ENCODE measurements around the gene RNF145.
"Not testable (repeated sequence)": the region's sequence is repeated elsewhere in the genome, so short reads cannot be mapped to it uniquely, and the experiment has no call there.

The RNF145 gene

DNA sequence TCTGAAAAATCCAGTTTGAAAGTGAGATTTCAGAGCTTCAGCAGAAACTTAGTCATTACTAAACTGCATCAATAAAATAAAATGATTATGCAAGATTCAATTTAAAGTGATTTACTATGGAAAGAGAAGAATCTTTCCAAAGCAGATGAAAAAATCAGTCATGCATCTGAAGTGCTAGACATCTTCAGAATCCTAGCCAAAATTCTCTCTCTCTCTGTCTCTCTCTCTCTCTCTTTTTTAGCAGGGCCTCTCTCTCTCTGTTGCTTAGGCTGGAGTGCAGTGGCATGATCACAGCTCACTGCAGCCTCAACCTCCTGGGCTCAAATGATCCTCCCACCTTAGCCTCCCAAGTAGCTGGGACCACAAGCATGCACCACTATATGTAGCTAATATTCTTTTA lies 35.5 kb upstream of the RNF145 start:
- TF ChIP-seq, protein P1, sequence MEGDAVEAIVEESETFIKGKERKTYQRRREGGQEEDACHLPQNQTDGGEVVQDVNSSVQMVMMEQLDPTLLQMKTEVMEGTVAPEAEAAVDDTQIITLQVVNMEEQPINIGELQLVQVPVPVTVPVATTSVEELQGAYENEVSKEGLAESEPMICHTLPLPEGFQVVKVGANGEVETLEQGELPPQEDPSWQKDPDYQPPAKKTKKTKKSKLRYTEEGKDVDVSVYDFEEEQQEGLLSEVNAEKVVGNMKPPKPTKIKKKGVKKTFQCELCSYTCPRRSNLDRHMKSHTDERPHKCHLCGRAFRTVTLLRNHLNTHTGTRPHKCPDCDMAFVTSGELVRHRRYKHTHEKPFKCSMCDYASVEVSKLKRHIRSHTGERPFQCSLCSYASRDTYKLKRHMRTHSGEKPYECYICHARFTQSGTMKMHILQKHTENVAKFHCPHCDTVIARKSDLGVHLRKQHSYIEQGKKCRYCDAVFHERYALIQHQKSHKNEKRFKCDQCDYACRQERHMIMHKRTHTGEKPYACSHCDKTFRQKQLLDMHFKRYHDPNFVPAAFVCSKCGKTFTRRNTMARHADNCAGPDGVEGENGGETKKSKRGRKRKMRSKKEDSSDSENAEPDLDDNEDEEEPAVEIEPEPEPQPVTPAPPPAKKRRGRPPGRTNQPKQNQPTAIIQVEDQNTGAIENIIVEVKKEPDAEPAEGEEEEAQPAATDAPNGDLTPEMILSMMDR (IDR thresholded peaks at IDR 0.05; ENCODE audit: extremely low read depth, insufficient read depth, missing control alignments) = no peak
- no peak for DNase-seq (ENCODE audit: low spot score)
- in situ Hi-C loops (cut with MboI; ENCODE audit: low pct_unique_long_range_greater_than_20kb, low sequenced_read_pairs, unreplicated experiment) = no loop called here

DNA sequence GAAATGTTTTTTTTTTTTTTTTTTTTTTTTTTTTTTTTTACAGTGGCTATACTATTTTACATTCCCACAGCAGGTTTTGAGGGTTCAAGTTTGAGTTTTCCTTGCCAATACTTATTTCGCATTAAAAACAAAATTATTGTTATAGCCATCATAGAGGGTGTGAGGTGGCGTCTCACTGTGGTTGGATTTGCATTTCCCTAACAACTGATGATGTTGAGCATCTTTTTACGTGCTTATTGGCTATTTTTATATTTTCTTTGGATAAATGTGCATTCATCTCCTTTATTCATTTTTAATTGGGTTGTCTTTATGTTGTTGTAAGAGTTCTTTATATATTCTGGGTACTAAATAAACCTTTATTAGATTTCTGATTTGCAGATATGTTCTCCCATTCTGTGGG lies 34.8 kb upstream of the RNF145 start:
- in situ Hi-C loops (cut with MboI; ENCODE audit: low pct_unique_long_range_greater_than_20kb, low sequenced_read_pairs, unreplicated experiment) = no loop called here

DNA sequence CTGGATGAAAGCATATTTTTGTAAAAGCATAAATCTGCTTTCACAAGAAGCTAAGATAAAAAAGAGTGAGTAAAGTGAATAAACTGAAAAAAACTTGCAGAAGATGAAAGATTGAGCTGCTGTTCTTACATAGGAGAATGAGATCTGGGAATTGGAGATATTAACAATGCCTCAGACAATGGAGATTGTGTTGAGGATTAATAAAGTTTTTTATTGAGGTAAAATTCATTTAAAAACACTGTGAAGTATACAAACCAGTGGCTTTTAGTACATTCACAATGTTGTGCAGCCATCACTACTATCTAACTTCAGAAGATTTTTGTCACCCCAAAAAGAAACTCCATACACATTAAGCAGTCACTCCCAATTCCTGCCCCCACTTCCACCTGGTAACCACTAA lies 34.0 kb upstream of the RNF145 start:
- DNase-seq (ENCODE audit: low spot score) = no peak
- in situ Hi-C loops (cut with MboI; ENCODE audit: low pct_unique_long_range_greater_than_20kb, low sequenced_read_pairs, unreplicated experiment) = no loop called here
- TF ChIP-seq, protein P1 (IDR thresholded peaks at IDR 0.05; ENCODE audit: extremely low read depth, insufficient read depth, missing control alignments) = no peak

More for the DNA sequence above, 34.8 kb upstream of the RNF145 start:
- TF ChIP-seq, protein P1 (IDR thresholded peaks at IDR 0.05; ENCODE audit: extremely low read depth, insufficient read depth, missing control alignments) = no peak
- no peak for DNase-seq (ENCODE audit: low spot score)

DNA sequence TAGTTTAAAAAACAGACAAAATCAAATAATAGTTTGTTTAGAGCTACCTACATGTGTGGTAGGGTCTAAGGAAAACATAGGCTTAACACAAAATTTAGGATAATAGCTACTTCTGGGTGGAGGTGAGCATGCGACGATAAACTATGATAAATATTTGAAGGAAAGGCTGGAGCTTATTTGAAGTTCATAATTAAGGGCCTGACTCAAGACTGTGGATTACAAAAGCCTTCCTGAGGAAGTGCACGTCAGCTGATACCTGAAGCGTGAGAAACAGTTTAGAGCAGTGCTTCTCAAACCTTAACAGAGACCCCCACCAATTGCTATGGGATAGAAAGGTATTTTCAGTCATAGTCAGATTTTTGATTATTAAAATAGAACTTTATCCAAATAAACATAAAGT lies 33.3 kb upstream of the RNF145 start:
- TF ChIP-seq, protein P1 (IDR thresholded peaks at IDR 0.05; ENCODE audit: extremely low read depth, insufficient read depth, missing control alignments) = no peak
- in situ Hi-C loops (cut with MboI; ENCODE audit: low pct_unique_long_range_greater_than_20kb, low sequenced_read_pairs, unreplicated experiment) = no loop called here
- DNase-seq (ENCODE audit: low spot score) = no peak

DNA sequence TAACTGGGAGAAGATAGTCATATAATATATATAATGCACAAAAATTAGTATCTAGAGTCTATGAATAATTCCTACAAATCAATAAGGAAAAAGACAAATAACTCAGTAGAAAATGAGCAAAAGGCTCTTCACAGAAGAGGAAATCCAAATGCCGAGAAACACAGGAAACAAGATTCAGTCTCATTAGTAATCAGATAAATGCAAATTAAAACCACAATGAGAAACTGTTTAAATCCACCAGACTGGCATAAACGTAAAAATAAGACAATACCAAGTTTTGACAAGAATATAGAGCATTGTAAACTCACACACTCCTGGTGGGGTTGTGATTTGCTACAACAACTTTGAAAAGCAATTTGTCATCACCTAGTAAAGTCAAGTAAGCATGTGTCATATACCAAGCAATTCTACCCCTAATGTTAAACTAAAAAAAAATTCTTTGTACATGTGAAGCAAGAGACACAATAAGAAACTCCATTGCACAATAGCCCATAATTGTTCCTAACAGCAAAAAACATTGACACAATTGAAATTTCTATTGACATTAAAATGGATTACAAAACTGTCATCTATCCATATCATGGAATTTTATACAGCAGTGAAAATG lies 32.7 kb upstream of the RNF145 start:
- in situ Hi-C loops (cut with MboI; ENCODE audit: low pct_unique_long_range_greater_than_20kb, low sequenced_read_pairs, unreplicated experiment) = no loop called here
- no peak for DNase-seq (ENCODE audit: low spot score)
- TF ChIP-seq, protein P1 (IDR thresholded peaks at IDR 0.05; ENCODE audit: extremely low read depth, insufficient read depth, missing control alignments) = no peak

DNA sequence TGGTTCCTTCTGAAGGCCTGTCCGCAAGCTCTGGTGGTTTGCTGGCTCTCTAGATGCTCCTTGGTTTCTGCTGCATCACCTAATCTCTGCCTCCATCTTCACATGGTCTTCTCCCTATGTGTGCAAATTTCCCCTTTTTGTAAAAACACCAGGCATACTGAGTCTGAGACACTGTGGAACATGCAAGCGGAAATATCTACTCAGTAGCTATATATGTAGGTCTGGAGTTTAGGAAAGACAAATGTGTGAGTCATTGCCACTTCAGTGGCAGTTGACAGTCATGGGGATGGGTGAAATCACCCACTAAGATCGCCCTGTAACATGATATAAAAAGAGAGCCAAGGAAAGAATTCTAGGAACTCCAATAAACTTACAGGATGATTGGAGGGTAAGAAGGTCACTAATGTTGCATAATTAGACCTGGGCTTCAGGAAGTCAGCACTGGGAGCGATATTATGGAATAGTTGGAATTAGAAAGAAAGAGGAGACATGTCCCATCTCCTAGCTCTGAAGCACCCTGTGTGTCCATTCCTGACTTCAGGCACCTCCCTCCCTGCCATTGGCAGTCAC lies 31.0 kb upstream of the RNF145 start:
- no peak for DNase-seq (ENCODE audit: low spot score)
- in situ Hi-C loops (cut with MboI; ENCODE audit: low pct_unique_long_range_greater_than_20kb, low sequenced_read_pairs, unreplicated experiment) = no loop called here
- TF ChIP-seq, protein P1 (IDR thresholded peaks at IDR 0.05; ENCODE audit: extremely low read depth, insufficient read depth, missing control alignments) = no peak

DNA sequence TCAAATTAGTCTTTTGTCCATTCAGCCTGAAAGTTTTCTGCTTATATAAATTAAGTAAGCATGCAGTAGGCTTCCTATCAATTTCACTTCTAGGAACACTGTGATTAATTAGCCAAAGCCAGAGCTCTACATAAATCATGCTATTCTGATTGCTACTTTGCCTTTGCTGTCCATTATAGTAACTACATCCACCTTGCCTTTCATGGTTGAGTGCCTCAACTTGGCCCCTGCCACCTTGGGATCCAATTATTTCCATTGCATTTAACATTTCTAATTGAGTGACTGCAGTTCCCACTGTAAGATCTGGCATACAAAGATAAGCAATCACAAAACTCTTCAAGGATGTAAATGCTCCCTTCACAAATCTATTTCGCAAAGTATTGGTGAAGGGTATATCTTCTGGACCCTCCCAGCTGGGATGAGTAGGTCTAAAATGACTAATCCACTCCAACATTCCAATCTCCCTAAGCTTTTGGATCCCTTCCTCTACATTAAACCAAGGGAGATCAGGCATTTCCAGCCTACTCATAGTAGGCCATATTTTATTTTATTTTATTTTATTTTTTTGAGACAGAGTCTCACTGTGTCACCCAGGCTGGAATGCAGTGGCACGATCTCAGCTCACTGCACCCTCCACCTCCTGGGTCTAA lies 26.6 kb upstream of the RNF145 start:
- DNase-seq (ENCODE audit: low spot score); in situ Hi-C loops (cut with MboI; ENCODE audit: low pct_unique_long_range_greater_than_20kb, low sequenced_read_pairs, unreplicated experiment): not testable (repeated sequence)

Measured in GM13977 (cell line).